GM18519 (cell line): ENCODE results near the gene FHIT.

Experiments used
- ATAC-seq: cut with Tn5 transposase; IDR thresholded peaks from one replicate; pipeline ENCODE4 v1.9.1; 2021; ENCODE audit warnings: mild to moderate bottlenecking, moderate library complexity; ENCODE audit not compliant: unreplicated experiment, low FRiP score

FHIT gene

GRCh38 chr3:59734061-59734460, 1517.2 kb downstream of the FHIT start:
- ATAC-seq = no peak

GRCh38 chr3:59733041-59733809, 1518.0 kb downstream of the FHIT start:
- no peak for ATAC-seq

- no peak for ATAC-seq
Observed at GRCh38 chr3:59731943-59732342, 1519.3 kb downstream of the FHIT start.

- ATAC-seq = no peak
Observed at GRCh38 chr3:59730591-59730990, 1520.7 kb downstream of the FHIT start.

GRCh38 chr3:59728587-59728908, 1522.7 kb downstream of the FHIT start:
- ATAC-seq = no peak

- ATAC-seq = no peak
Observed at GRCh38 chr3:59727902-59728586, 1523.2 kb downstream of the FHIT start.

- no peak for ATAC-seq
Observed at GRCh38 chr3:59726279-59726678, 1525.0 kb downstream of the FHIT start.

GRCh38 chr3:59717679-59718205, 1533.5 kb downstream of the FHIT start:
- no peak for ATAC-seq

- ATAC-seq = no peak
Observed at GRCh38 chr3:59714066-59714465, 1537.2 kb downstream of the FHIT start.

GRCh38 chr3:59710554-59710953, 1540.7 kb downstream of the FHIT start:
- ATAC-seq = no peak

GRCh38 chr3:59709702-59710553, 1541.3 kb downstream of the FHIT start:
- no peak for ATAC-seq

- ATAC-seq = no peak
Observed at GRCh38 chr3:59708202-59708601, 1543.0 kb downstream of the FHIT start.

- no peak for ATAC-seq
Observed at GRCh38 chr3:59704292-59704691, 1547.0 kb downstream of the FHIT start.

- no peak for ATAC-seq
Observed at GRCh38 chr3:59699648-59700320, 1551.5 kb downstream of the FHIT start.
